ENCODE results near the gene SLC25A1. TPM values are rescaled to one million over a fixed set of nuclear protein-coding genes. Genes with fewer than 3 reads are reported as not detected.
"Not testable (repeated sequence)": the region's sequence is repeated elsewhere in the genome, so short reads cannot be mapped to it uniquely, and the experiment has no call there.

The SLC25A1 gene
- polyA plus RNA-seq, 2 of the 4 experiments (the other 2 are of a cell fraction), result 11.4 to 60.1 TPM

DNA sequence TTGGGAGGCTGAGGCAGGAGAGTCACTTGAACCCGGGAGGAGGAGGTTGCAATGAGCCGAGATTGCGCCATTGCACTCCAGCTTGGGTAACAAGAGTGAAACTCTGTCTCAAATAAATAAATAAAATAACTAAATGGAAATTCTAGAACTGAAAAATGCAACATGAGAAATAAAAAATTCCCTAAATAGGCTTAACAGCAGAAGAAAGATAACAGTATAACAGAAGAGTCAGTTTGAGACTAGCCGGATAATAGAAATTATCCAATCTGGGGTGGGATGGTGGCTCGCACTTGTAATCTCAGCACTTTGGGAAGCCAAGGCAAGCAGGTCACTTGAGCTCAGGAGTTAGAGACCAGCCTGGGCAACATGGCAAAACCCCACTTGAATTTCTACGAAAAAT is 14.1 kb downstream of the SLC25A1 start:
- Histone ChIP-seq H3K9me3 (peaks cover 2% of the 10 kb centered on the region; the same call in 1 of the 3 replicates), H3K27ac (no peak overlapping the region), H3K4me3 (no peak overlapping the region), H3K4me1 (no peaks in the 10 kb centered on the region), H3K4me2 (no peak overlapping the region)
- ChIA-PET POLR2A (no interaction called here), CTCF (no interaction called here)
- WGBS (ENCODE audit: missing lambda C conversion rate), result 63% methylated on average over 6 of the region's 6 CpGs
- FAIRE-seq, result no peak
- no peak for DNase-seq (ENCODE audit: low read depth in 1 of 2, low spot score in 1 of 2)
- no peak for ATAC-seq
- no peak for TF ChIP-seq POLR2A (IDR thresholded peaks at IDR 0.05; ENCODE audit: low read length)
- no peak for TF ChIP-seq HEYL (CRISPR knock-in tag; IDR thresholded peaks at IDR 0.05)
- TF ChIP-seq NPAS2 (CRISPR knock-in tag; IDR thresholded peaks at IDR 0.05; ENCODE audit: borderline replicate concordance), result no peak
- no peak for TF ChIP-seq USF2 (IDR thresholded peaks at IDR 0.05)
- no peak for TF ChIP-seq HMGXB4 (CRISPR knock-in tag; IDR thresholded peaks at IDR 0.05; ENCODE audit: borderline replicate concordance)
- no peak for TF ChIP-seq MAZ (IDR thresholded peaks at IDR 0.05; ENCODE audit: borderline replicate concordance, low read depth, low read length)
- no peak for TF ChIP-seq HOXB13 (CRISPR knock-in tag; IDR thresholded peaks at IDR 0.05; ENCODE audit: low read depth)
- TF ChIP-seq CBX2 (IDR thresholded peaks at IDR 0.05; ENCODE audit: borderline replicate concordance, low read depth), result no peak
- no peak for TF ChIP-seq E2F6 (IDR thresholded peaks at IDR 0.05; ENCODE audit: borderline replicate concordance, low read depth)
- no peak for TF ChIP-seq TP53 (CRISPR knock-in tag; IDR thresholded peaks at IDR 0.05)

GRCh38 chr22:19158649-19159048 is 19.9 kb downstream of the SLC25A1 start:
- DNase-seq (ENCODE audit: low read depth in 1 of 2, low spot score in 1 of 2); H3K4me1 ChIP-seq; ATAC-seq; H3K4me2 ChIP-seq; H3K27ac ChIP-seq; POLR2A ChIA-PET; H3K9me3 ChIP-seq; H3K4me3 ChIP-seq; FAIRE-seq: not testable (repeated sequence)
- WGBS (ENCODE audit: missing lambda C conversion rate), result 80% methylated on average over 11 of the region's 11 CpGs
- CTCF ChIA-PET, result interaction anchor here (1.2 to 2.1 kb wide), 2 partner anchors 8 to 14 kb away, joined by 4 to 12 read pairs; partner anchors contain the start of gene ESS2

GRCh38 chr22:19156109-19156508 is 22.4 kb downstream of the SLC25A1 start:
- CTCF ChIA-PET, result interaction anchor here (1.2 to 4.9 kb wide), 2 partner anchors 9 to 12 kb away, joined by 4 to 27 read pairs; partner anchors contain the start of gene ESS2
- WGBS (ENCODE audit: missing lambda C conversion rate), result 74% methylated on average over 5 of the region's 9 CpGs
- POLR2A ChIA-PET; DNase-seq (ENCODE audit: low read depth in 1 of 2, low spot score in 1 of 2); ATAC-seq; H3K9me3 ChIP-seq; H3K4me1 ChIP-seq; H3K4me3 ChIP-seq; FAIRE-seq; H3K27ac ChIP-seq; H3K4me2 ChIP-seq: not testable (repeated sequence)

- Histone ChIP-seq H3K4me1 (no peaks in the 10 kb centered on the region), H3K4me2 (no peak overlapping the region), H3K27ac (no peak overlapping the region), H3K4me3 (no peak overlapping the region), H3K9me3 (no peaks in the 10 kb centered on the region)
- WGBS (ENCODE audit: missing lambda C conversion rate), result 25% methylated on average over 7 of the region's 11 CpGs
- FAIRE-seq (no peak), DNase-seq (ENCODE audit: low read depth in 1 of 2, low spot score in 1 of 2) (no peak), ATAC-seq (no peak)
- TF ChIP-seq FOXS1 (CRISPR knock-in tag; IDR thresholded peaks at IDR 0.05) (no peak), FOSL2 (IDR thresholded peaks at IDR 0.05) (no peak), FOSL2 (CRISPR knock-in tag; IDR thresholded peaks at IDR 0.05) (no peak), MYC (IDR thresholded peaks at IDR 0.05; ENCODE audit: borderline replicate concordance, low read length) (no peak), EHMT2 (IDR thresholded peaks at IDR 0.05; ENCODE audit: low read depth) (no peak), ZC3H11A (IDR thresholded peaks at IDR 0.05) (no peak), JUN (IDR thresholded peaks at IDR 0.05) (no peak)
- ChIA-PET POLR2A (interaction anchor here (0.6 kb wide), 1 partner anchor 14 kb away, joined by 3 read pairs; no protein-coding TSS in a partner anchor), CTCF (interaction anchor here (4.9 kb wide), 1 partner anchor 9 kb away, joined by 27 read pairs; the partner anchor contains the start of gene ESS2)
These were observed 25.3 kb downstream of the SLC25A1 start for GRCh38 chr22:19152942-19153883.

Measured in A549 (cell line).